DMS79 (cell line): Measurements from ENCODE around the gene EMX1.

Experiments used
- DNase-seq: peaks from one replicate; lab custom pipeline; 2025; lab: John Stamatoyannopoulos, UW

EMX1 gene

GRCh38 chr2:72981536-72981935 lies 64.2 kb downstream of the EMX1 start:
- DNase-seq, result no peak

GRCh38 chr2:72982219-72982618 lies 64.9 kb downstream of the EMX1 start:
- no peak for DNase-seq

- no peak for DNase-seq
Measured at GRCh38 chr2:72982781-72983499, 65.6 kb downstream of the EMX1 start.

GRCh38 chr2:72983500-72984161 lies 66.3 kb downstream of the EMX1 start:
- peak; percentile 43 for DNase-seq

- DNase-seq, result no peak
Measured at GRCh38 chr2:72984172-72984671, 66.9 kb downstream of the EMX1 start.
